NCI-H2081 treated with DMSO at 0.1 percent for 48 hours (cell line): ENCODE data around the gene UBE2J1.
"Not testable (repeated sequence)": the region's sequence is repeated elsewhere in the genome, so short reads cannot be mapped to it uniquely, and the experiment has no call there.

Experiments
- DNase-seq: peaks from one replicate; lab custom pipeline; 2025; lab: John Stamatoyannopoulos, UW

The UBE2J1 gene

DNA sequence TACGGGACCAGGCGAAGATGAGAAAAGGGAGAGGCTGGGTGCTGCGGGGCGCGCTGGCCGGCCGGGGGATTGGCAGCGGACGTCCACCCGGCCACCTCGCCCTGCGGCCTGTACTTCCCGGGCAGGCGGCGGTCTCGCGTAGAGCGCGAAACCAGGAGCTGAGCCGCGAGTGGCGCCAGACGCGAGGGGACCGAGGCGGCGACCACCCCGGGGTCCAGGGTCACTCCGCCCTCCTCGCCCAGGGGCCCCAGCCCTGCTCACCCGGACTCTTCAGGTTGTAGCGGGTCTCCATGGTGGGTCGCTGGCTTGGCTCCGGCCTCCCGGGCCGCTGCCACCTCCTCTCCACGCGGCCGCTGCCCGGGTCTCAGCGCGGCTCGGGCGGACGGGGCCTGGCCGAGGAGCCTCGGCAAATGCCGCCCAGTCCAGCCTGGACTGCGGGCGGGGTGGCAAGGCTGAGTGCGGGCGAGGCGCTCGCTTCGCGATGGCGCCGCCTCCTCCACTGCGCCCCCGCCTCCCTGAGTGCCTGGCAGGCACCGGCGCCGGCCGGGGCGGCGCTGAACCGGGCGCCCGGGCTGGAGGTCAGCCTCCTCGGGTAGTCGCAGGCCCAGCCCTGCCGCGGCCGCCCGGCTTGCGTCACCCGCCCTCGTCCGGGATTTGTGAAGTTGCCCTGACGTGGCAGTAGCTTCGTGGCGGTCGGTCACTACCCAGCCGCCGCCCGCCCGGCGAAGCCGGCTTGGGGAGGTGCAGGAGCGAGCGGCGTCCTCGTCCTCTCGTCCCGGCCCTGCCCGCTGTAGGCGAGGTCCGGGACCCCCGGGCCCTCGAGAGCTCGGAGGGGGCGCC lies at the start of gene UBE2J1:
Gene UBE2J1 (minus strand): TSS at position 445 of the 840 bp plus-strand sequence. CDS start 153 bp downstream, at position 292.
- DNase-seq: no peak

- DNase-seq: no peak
Measured at GRCh38 chr6:89400912-89401399, 48.4 kb upstream of the UBE2J1 start.

GRCh38 chr6:89400050-89400449 lies 47.5 kb upstream of the UBE2J1 start:
- DNase-seq: no peak

GRCh38 chr6:89398762-89399525 lies 46.4 kb upstream of the UBE2J1 start:
- no peak for DNase-seq

DNA sequence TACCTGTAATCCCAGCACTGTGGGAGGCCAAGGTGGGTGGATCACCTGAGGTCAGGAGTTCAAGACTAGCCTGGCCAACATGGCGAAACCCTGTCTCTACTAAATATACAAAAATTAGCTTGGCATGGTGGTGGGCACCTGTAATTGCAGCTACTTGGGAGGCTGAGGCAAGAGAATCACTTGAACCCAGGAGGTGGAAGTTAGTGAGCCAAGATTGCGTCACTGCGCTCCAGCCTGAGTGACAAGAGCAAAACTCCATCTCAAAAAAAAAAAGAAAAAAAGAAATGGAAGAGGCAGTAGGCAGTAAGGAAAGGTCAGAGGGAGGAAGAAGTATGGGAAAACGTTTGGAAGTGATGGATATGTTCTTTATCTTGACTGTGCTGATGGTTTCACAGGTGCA lies 45.4 kb upstream of the UBE2J1 start:
- DNase-seq: not testable (repeated sequence)

DNA sequence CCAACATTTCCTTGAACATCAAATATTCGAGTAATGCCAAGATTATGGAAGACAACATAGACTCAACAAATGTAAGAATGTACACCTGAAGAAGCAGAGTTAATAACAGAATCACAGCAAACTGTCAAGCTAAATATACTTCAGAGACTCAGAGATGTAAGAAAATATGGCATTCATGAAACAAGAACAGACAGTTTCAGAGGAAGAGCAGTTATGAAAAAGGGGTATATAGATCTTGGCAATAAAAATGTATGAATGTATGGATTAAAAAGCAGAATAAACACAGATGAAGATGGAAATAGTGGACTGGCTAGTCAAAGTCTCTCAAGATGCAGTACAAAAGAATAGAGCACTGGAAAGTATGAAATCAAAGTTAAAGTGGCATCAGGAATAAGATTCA lies 41.1 kb upstream of the UBE2J1 start:
- no peak for DNase-seq

- DNase-seq: no peak
Measured at GRCh38 chr6:89392823-89393222, 40.3 kb upstream of the UBE2J1 start.

- no peak for DNase-seq
Measured at GRCh38 chr6:89388846-89389245, 36.3 kb upstream of the UBE2J1 start.

GRCh38 chr6:89387516-89388201 lies 35.1 kb upstream of the UBE2J1 start:
- DNase-seq: no peak

GRCh38 chr6:89386917-89387491 lies 34.5 kb upstream of the UBE2J1 start:
- no peak for DNase-seq

DNA sequence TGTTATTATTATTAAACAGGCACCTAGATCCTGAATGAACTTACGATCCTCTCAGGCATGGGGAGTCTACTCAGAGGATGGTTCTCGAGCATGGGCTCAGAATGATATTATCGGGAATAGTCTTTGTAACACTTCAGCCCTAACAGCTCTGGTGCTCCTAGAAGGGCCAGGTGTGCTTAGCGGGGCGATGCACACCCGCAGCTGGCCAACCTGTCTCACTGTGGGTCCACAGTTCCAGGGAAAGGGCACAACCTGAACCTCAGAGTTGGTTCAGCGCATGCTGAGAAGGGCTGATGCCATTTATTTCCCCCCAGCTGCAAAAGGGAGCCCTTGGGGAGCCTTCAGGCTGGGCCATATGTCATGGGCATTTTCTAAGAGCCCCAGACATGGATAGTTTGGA lies 33.3 kb upstream of the UBE2J1 start:
- DNase-seq: no peak

- peak; percentile 52 for DNase-seq
Measured at GRCh38 chr6:89385156-89385667, 32.7 kb upstream of the UBE2J1 start.

DNA sequence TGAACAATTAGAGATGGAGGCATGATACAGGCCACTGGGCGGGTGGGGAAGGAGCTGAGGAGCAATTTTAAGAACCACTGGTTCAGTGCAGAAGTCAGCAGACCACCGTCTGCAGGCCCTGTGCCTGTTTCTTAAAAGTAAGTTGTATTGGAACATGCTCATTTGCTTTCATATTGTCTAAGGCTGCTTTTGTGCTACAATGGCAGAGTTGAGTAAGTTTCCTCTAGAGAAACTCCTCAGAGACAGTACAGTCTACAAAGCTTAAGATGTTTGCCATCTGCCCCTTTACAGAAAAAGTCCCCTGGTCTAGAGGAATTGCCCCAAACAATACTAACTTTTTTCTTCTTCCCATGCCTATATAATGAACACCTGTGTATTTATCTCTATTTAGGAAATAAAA lies 28.5 kb upstream of the UBE2J1 start:
- no peak for DNase-seq

GRCh38 chr6:89379281-89379680 lies 26.8 kb upstream of the UBE2J1 start:
- DNase-seq: no peak

- DNase-seq: no peak
Measured at GRCh38 chr6:89378628-89379027, 26.1 kb upstream of the UBE2J1 start.

- peak; percentile 84 for DNase-seq
Measured at GRCh38 chr6:89375427-89376267, 23.1 kb upstream of the UBE2J1 start.

- DNase-seq: no peak
Measured at GRCh38 chr6:89372506-89372901, 20.0 kb upstream of the UBE2J1 start.

DNA sequence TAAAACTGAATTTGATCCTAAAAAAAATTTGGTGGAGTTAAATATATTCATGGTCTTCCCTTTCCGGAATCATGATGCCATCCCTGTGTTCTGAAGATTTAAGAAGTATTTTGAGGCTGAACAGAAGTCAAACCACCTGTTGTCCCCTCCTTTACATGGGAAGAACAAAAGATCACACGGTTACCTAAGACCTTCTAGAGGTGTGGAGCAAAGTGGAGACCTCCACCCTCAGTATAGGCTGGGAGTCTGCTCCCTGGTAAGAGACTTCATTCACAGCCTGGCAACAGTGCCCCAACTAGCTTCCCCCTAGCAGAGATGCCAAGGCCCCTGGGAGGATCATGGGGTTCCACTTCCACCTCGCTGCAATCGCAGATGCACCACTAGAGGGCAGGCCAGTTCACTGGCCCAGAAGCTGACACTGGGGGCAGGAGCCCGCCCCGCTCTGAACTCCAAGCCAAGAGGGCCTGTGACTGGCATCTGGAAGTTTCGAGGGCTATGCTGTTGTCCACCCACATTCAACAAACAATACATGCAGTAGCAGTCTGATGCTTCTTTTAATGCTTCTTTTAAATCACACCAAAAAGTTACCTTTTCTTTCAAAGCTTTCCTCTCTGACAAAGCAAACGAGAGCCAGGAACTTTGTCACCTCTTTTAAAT lies 19.5 kb upstream of the UBE2J1 start:
- DNase-seq: peak; percentile 30

DNA sequence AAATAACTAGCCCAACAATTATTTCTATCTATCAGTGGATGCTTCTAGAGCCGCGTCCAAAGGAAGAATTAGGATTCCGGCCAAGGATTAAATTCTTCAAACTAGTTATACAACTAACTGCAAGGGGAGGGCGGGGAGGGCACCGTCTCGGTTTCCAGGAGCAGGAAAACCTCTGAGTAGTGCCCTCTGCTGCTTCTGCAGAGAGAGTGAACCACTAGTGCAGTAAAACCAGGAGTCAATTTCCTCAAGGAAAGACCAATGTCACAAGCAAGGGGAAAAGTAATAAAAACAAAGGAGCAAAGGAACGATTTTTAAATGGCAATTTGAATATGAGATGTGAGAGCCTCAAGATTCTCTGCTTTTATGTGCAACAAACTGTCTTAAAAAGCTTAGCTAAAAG lies 16.5 kb upstream of the UBE2J1 start:
- no peak for DNase-seq

- no peak for DNase-seq
Measured at GRCh38 chr6:89368107-89368506, 15.6 kb upstream of the UBE2J1 start.
